ENCODE data around the gene ZNF140. TPM values are rescaled to one million over a fixed set of nuclear protein-coding genes. Genes with fewer than 3 reads are reported as not detected.

The ZNF140 gene
- total RNA-seq, 1 experiment from 2014 or later: 15.5 TPM

GRCh38 chr12:133046698-133047097, 34.0 kb upstream of the ZNF140 start:
- Mint-ChIP-seq H3K36me3 (ENCODE audit: insufficient read depth, unreplicated experiment) (peaks cover 99% of the 10 kb centered on the region), H3K9me3 (ENCODE audit: unreplicated experiment) (peaks cover 27% of the 10 kb centered on the region), H3K4me1 (ENCODE audit: insufficient read depth, unreplicated experiment) (no peaks in the 10 kb centered on the region), H3K27me3 (ENCODE audit: insufficient read depth, unreplicated experiment) (no peaks in the 10 kb centered on the region), H3K27ac (ENCODE audit: low read depth, unreplicated experiment) (no peak overlapping the region), H3K4me3 (ENCODE audit: unreplicated experiment) (no peak overlapping the region)
- DNase-seq (ENCODE audit: unreplicated experiment): no peak
- BruUV-seq (replicated peaks): no TSS peak
- ChIA-PET POLR2A (interaction anchor here (1.3 to 4.6 kb wide), 2 partner anchors 9 to 11 kb away, joined by 3 to 18 read pairs; partner anchors contain the start of gene ZNF84), CTCF (interaction anchor here (0.6 to 1.2 kb wide), 2 partner anchors 15 to 25 kb away, joined by 3 read pairs; no protein-coding TSS in a partner anchor)
- intact Hi-C loops (cut with micrococcal nuclease): no loop called here
- no peak for TF ChIP-seq CTCF (IDR thresholded peaks at IDR 0.05; ENCODE audit: unreplicated experiment)

- Mint-ChIP-seq H3K9me3 (ENCODE audit: unreplicated experiment) (peaks cover 29% of the 10 kb centered on the region), H3K4me1 (ENCODE audit: insufficient read depth, unreplicated experiment) (no peaks in the 10 kb centered on the region), H3K27ac (ENCODE audit: low read depth, unreplicated experiment) (no peak overlapping the region), H3K36me3 (ENCODE audit: insufficient read depth, unreplicated experiment) (peaks cover 70% of the 10 kb centered on the region), H3K27me3 (ENCODE audit: insufficient read depth, unreplicated experiment) (no peaks in the 10 kb centered on the region), H3K4me3 (ENCODE audit: unreplicated experiment) (no peak overlapping the region)
- no TSS peak for BruUV-seq (replicated peaks)
- POLR2A ChIA-PET: interaction anchor here (2.7 to 3.6 kb wide), 2 partner anchors 11 to 20 kb away, joined by 10 to 18 read pairs; partner anchors contain the start of gene ZNF84
- intact Hi-C loops (cut with micrococcal nuclease): no loop called here
- CTCF ChIA-PET: no interaction called here
- DNase-seq (ENCODE audit: unreplicated experiment): no peak
- TF ChIP-seq CTCF (IDR thresholded peaks at IDR 0.05; ENCODE audit: unreplicated experiment): no peak
Measured at GRCh38 chr12:133057446-133057845, 23.3 kb upstream of the ZNF140 start.

- no peak for TF ChIP-seq CTCF (IDR thresholded peaks at IDR 0.05; ENCODE audit: unreplicated experiment)
- Mint-ChIP-seq H3K27ac (ENCODE audit: low read depth, unreplicated experiment) (no peak overlapping the region), H3K36me3 (ENCODE audit: insufficient read depth, unreplicated experiment) (peaks cover 62% of the 10 kb centered on the region), H3K4me3 (ENCODE audit: unreplicated experiment) (no peak overlapping the region), H3K9me3 (ENCODE audit: unreplicated experiment) (peaks cover 19% of the 10 kb centered on the region), H3K27me3 (ENCODE audit: insufficient read depth, unreplicated experiment) (no peaks in the 10 kb centered on the region), H3K4me1 (ENCODE audit: insufficient read depth, unreplicated experiment) (no peaks in the 10 kb centered on the region)
- DNase-seq (ENCODE audit: unreplicated experiment): peak; percentile 9
- intact Hi-C loops (cut with micrococcal nuclease): no loop called here
- CTCF ChIA-PET: interaction anchor here (0.6 to 1.1 kb wide), 2 partner anchors 23 to 47 kb away, joined by 3 to 4 read pairs; no protein-coding TSS in a partner anchor
- no TSS peak for BruUV-seq (replicated peaks)
- POLR2A ChIA-PET: interaction anchor here (0.6 to 3.6 kb wide), 4 partner anchors 12 to 72 kb away, joined by 3 to 18 read pairs (median 6); partner anchors contain the start of genes ZNF10, ZNF84 and ZNF891
Measured at GRCh38 chr12:133058203-133059113, 22.3 kb upstream of the ZNF140 start.

- no TSS peak for BruUV-seq (replicated peaks)
- H3K27me3 Mint-ChIP-seq (ENCODE audit: insufficient read depth, unreplicated experiment): no peaks in the 10 kb centered on the region
- ChIA-PET POLR2A (no interaction called here), CTCF (interaction anchor here (0.6 kb wide), 1 partner anchor 16 kb away, joined by 3 read pairs; no protein-coding TSS in a partner anchor)
- H3K4me1 Mint-ChIP-seq (ENCODE audit: insufficient read depth, unreplicated experiment): no peaks in the 10 kb centered on the region
- H3K36me3 Mint-ChIP-seq (ENCODE audit: insufficient read depth, unreplicated experiment): peaks cover 40% of the 10 kb centered on the region
- H3K9me3 Mint-ChIP-seq (ENCODE audit: unreplicated experiment): peaks cover 31% of the 10 kb centered on the region
- intact Hi-C loops (cut with micrococcal nuclease): no loop called here
- no peak overlapping the region for H3K27ac Mint-ChIP-seq (ENCODE audit: low read depth, unreplicated experiment)
- DNase-seq (ENCODE audit: unreplicated experiment): no peak
- no peak for TF ChIP-seq CTCF (IDR thresholded peaks at IDR 0.05; ENCODE audit: unreplicated experiment)
- no peak overlapping the region for H3K4me3 Mint-ChIP-seq (ENCODE audit: unreplicated experiment)
Measured at GRCh38 chr12:133061954-133062353, 18.8 kb upstream of the ZNF140 start.
